GM21717 (cell line): ENCODE data around the gene GLP1R.

Source experiments
- ATAC-seq: cut with Tn5 transposase; IDR thresholded peaks from one replicate; pipeline ENCODE4 v1.9.1; 2021; ENCODE audit warnings: mild to moderate bottlenecking, moderate library complexity; ENCODE audit not compliant: unreplicated experiment

GLP1R gene

DNA sequence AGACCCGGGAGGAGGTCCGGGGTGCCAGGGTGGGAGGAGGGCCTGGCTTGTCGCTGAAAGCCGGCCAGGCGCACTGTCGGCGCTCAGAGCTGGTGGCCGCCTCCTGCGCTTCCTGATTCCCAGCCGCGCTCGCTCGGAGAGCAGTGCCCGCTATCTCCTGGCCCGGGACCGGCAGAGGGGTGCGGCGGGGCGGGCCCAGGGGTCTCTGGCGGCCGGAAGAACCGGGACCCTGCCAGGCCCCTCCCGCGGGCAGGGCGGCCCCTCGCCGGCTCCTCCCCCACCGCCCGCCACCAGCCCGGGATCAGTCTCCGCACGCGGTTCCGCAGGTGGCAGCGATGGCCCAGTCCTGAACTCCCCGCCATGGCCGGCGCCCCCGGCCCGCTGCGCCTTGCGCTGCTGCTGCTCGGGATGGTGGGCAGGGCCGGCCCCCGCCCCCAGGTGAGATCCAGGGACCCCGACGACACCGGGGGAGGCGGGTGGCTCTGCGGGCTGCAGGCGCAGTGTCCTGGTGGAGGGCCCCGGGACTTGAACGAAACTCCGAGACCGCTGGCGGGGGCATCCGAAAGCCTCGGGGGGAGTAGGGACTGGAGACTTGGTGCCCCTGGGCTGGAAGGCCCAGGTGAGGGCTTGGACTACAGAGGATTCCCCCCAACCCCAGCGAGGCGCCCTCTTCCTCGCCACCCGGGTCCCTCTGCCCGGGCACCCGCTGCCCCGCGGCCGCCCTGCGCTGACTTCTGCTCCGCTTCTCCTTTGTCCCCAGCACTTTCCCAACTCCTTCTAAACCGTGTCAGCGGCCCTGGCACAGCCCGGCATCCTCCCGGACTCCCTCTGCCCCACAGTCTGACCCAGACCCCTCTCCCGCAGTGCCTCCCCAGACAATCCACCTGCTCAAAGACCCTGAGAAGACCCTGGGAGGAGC is at the start of gene GLP1R:
TSS of gene GLP1R (plus strand) at position 301 of the 919 bp plus-strand sequence. CDS start at position 361, 60 bp downstream.
- no peak for ATAC-seq

GRCh38 chr6:39003072-39003471 is 45.5 kb upstream of the GLP1R start:
- ATAC-seq, result no peak

DNA sequence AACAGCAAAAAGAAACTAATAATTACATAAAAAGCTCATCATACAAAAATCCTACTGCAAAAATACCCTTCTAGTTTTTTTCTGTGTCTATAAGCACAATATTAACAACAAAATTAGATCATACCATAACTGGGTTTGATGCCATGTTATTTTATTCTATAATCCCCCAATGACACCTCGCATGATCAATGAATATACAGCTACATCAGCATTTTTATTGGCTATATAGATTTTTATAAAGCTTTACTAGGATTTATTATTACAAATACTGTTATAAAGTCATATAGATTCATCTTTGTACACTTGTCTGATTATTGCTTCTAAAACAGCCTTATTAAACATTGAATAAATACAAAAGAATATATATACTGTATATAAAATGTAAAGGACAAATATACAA is 45.1 kb upstream of the GLP1R start:
- no peak for ATAC-seq

DNA sequence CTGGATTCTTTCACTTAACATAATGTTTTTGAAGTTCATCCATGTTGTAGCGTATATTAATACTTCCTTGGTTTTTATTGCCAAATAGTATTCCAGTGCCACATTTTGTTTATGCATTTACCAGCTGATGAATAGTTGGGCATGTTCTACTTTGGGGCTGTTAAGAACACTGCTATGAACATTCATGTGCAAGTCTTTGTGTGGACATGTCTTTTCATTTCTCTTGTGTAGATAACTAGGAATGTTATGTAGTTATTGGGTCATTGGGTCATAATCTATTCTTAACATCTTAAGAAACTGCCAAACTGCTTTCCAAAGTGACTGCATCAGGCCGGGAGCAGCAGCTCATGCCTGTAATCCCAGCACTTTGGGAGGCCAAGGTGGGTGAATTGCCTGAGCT is 43.8 kb upstream of the GLP1R start:
- no peak for ATAC-seq

- ATAC-seq, result no peak
These were observed 42.8 kb upstream of the GLP1R start for GRCh38 chr6:39005774-39006173.

DNA sequence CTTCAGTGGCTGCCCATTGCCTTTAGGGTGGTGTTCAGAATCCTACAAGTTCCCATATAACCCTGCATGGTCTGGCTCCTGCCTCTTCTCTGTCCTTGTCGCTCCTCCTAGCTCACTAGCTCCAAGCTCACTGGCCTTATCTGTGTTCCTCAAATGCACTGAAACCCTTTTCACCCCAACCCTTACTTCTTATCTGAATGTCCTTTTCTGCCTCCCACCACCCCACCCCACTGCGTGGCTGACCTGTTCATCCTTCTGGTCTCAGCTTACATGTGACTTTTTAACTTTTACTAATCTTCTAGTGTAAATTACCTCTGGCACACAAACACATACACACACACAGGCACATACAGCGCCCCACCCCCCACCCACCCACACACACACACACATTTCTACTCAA is 41.0 kb upstream of the GLP1R start:
- ATAC-seq, result no peak

DNA sequence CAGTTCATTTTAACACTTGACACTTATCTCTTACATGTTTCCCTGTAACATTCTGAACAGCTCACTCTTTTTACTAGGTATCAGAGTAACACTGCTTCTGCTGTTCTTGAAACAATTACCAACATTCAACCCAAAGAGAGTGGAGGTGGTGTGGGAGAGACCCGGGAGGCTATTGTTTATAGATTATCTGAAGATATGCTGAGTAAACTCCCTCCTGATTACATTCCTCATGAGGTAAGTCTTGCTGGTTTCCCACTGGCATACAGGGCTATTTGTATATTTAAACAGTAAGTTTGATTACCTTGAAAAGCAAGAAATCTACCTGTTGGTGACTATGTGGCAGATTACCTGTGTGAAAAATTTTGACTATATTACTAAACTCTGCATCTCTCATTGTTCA is 39.8 kb upstream of the GLP1R start:
- no peak for ATAC-seq

- ATAC-seq, result no peak
These were observed 39.1 kb upstream of the GLP1R start for GRCh38 chr6:39009476-39009875.

- ATAC-seq, result no peak
These were observed 31.6 kb upstream of the GLP1R start for GRCh38 chr6:39016839-39017546.

DNA sequence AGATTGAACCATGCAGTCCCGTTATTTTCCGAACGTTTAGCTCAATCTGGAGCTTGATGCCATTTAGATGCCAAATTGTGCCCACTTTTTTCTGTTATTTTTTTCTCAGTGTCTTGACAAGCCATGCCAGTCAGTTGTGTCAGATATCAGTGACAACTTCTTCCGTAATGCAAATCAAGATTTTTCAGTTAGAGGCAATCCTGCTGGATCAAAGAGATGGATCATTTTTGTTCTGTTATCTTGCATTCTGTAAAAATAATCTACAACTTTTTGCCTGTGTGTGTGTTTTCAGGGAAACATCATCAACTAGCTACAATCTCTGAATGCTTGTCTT is 31.1 kb upstream of the GLP1R start:
- no peak for ATAC-seq

GRCh38 chr6:39018103-39018502 is 30.5 kb upstream of the GLP1R start:
- no peak for ATAC-seq

DNA sequence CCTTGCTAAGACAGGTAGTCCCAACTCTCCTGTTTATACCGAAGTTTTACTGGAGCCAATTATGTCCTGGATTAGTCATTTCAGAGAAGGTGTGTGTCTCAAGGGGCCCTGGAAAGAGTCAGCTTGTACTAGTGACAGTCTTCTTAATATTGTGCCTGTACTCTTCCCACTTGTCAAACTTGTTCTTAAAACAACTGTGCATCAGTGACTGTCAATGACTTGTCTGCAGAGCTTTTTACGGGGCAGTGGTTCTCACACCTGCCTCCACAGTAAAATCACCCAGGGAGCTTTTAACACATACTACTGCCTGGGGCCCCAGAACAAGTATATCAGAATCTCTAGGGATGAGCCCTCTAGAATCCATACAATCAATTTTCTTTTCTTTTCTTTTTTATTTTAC is 28.4 kb upstream of the GLP1R start:
- ATAC-seq, result no peak

- ATAC-seq, result no peak
These were observed 27.5 kb upstream of the GLP1R start for GRCh38 chr6:39021041-39021440.

DNA sequence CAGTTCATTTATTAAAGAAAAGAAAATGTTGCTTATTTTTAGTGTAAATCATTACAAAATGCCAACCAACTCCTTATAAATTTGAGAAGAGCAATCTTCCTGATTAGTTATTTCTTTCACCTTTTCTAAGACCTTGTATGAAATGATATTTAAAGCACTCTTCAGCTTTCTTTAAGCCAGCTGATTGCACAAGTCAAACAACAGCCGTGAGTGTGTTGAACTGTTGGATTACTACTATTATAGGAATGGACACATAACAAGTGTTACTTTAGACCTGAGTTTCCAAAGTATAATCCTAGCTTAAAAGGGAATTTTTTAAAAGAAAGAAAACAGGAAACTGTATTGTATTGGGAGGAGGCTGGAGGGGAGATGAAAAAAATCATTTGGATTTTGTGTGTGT is 26.8 kb upstream of the GLP1R start:
- ATAC-seq, result no peak

DNA sequence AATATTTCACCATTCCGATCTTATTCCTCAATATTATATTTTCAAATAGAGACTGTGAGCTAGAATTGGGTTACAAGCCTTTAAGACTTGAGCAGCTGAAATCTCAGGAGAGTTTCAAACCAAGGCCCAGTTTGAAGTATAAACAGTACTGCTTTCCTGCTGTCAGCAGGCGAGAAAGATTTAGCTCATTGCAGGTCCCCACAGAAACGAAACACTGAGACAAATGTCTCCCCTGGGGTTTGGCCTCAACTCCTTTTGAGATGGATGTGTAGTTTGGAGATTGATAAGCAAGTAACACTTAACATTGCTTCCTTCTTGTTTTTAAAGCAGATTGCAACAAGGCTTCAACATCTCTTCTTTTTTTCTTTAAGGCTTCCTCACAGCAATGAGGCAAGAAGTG is 22.4 kb upstream of the GLP1R start:
- ATAC-seq, result no peak

- no peak for ATAC-seq
These were observed 19.2 kb upstream of the GLP1R start for GRCh38 chr6:39029156-39030011.

GRCh38 chr6:39035681-39036080 is 12.9 kb upstream of the GLP1R start:
- no peak for ATAC-seq

DNA sequence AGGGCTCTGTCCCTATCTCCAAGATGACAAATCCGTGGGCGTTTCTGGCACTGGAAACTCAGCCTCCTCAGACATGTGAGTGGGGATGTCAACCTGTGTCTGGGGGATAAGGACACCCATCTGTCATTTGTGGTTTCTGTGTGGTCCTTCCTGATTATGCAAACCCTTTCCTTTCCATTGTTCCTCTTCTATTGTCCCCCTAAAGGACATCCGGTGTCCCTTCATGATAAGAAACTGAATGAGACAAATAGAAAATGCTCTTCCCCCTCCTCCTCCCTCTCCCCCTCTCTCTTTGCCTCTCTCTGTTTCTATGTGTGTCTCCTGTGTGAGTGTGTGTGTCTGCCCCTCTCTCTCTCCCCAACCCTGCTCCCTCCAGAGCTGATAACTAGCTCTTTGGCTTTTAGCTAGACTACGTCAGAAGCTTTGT is 11.5 kb upstream of the GLP1R start:
- ATAC-seq, result no peak

DNA sequence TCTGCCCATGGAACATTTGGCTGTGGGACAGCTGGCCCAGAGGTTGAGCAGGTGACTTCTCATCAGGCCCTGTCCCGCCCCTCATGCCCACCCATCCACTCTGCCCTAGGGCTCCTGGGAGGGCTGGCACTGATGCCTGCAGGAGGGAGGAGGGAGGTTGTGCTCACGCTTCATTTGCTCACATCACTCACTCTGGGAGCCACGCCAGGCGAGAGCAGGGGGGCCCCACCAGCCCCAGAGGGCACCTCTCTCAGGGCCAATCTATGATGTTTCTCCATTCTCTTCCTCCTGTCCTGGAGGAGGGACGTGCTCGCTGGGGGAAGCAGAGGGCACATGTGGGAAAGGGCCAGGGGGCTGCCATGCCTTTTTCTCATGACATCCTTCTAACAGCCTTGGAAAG is 10.9 kb upstream of the GLP1R start:
- no peak for ATAC-seq

DNA sequence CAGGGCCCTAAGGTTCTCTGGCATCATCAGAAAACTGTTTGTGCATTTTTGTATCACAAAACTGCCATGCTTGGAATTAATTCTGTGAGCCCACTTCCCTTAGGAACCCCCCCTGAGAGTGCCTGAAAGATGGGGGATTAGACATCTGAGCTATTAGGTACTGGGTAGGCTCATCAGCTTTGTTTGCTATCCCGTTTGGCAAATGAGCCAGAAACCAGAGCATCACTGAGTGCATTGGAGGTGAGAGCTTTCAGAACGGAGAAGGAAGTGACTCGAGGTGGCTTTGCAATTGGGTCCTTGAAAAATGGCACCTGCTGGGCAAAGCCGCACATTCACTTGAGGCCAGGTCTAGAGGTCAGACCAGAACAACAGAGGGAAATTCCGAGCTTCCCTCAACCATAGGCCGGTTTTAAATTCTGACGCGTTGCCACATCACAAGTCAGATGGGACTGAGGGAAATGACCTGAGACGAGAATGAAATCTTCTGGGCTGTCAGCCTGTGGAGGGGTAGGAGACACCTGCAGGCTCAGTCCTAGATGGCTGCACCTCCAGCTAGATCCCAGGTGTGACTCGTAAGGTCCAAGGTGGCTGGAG is 8.4 kb upstream of the GLP1R start:
- no peak for ATAC-seq

GRCh38 chr6:39041072-39041471 is 7.5 kb upstream of the GLP1R start:
- no peak for ATAC-seq
